ENCODE results near the gene SHROOM4. TPM values are rescaled to one million over a fixed set of nuclear protein-coding genes. Genes with fewer than 3 reads are reported as not detected.

The SHROOM4 gene
- total and polyA plus RNA-seq, 2 of the 13 experiments (the other 11 are each of a cell fraction or from before 2014, with no cell fraction given) = 0.08 to 0.18 TPM

DNA sequence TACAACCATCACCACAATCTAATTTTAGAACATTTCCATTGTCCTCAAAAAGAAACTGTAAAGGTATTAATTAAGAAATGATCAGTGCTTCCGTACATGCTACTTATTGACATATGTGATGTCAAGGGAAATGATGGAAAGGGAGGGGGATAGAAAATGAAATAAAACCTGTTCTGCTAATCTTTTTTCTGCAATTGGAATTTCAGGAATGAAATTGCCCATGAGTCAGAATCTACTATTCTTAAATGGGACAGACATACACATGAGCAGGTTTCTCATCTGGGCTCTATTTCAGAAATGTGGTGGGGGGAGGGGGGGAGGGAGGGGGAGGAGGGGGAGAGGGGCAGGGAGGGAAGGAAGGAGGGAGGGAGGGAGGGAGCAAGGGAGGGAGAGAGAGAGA lies 91.0 kb downstream of the SHROOM4 start (continued):
- TF ChIP-seq, protein P1, sequence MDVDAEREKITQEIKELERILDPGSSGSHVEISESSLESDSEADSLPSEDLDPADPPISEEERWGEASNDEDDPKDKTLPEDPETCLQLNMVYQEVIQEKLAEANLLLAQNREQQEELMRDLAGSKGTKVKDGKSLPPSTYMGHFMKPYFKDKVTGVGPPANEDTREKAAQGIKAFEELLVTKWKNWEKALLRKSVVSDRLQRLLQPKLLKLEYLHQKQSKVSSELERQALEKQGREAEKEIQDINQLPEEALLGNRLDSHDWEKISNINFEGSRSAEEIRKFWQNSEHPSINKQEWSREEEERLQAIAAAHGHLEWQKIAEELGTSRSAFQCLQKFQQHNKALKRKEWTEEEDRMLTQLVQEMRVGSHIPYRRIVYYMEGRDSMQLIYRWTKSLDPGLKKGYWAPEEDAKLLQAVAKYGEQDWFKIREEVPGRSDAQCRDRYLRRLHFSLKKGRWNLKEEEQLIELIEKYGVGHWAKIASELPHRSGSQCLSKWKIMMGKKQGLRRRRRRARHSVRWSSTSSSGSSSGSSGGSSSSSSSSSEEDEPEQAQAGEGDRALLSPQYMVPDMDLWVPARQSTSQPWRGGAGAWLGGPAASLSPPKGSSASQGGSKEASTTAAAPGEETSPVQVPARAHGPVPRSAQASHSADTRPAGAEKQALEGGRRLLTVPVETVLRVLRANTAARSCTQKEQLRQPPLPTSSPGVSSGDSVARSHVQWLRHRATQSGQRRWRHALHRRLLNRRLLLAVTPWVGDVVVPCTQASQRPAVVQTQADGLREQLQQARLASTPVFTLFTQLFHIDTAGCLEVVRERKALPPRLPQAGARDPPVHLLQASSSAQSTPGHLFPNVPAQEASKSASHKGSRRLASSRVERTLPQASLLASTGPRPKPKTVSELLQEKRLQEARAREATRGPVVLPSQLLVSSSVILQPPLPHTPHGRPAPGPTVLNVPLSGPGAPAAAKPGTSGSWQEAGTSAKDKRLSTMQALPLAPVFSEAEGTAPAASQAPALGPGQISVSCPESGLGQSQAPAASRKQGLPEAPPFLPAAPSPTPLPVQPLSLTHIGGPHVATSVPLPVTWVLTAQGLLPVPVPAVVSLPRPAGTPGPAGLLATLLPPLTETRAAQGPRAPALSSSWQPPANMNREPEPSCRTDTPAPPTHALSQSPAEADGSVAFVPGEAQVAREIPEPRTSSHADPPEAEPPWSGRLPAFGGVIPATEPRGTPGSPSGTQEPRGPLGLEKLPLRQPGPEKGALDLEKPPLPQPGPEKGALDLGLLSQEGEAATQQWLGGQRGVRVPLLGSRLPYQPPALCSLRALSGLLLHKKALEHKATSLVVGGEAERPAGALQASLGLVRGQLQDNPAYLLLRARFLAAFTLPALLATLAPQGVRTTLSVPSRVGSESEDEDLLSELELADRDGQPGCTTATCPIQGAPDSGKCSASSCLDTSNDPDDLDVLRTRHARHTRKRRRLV (CRISPR knock-in tag; IDR thresholded peaks at IDR 0.05) = no peak
- no peak for TF ChIP-seq CREB1 (IDR thresholded peaks at IDR 0.05)
- TF ChIP-seq CREB1 (CRISPR knock-in tag; IDR thresholded peaks at IDR 0.05) = no peak
- TF ChIP-seq RAD21 (CRISPR knock-in tag; IDR thresholded peaks at IDR 0.05) = no peak
- TF ChIP-seq CHD4 (IDR thresholded peaks at IDR 0.05; ENCODE audit: borderline replicate concordance, low read length) = no peak
- TF ChIP-seq, protein P2, sequence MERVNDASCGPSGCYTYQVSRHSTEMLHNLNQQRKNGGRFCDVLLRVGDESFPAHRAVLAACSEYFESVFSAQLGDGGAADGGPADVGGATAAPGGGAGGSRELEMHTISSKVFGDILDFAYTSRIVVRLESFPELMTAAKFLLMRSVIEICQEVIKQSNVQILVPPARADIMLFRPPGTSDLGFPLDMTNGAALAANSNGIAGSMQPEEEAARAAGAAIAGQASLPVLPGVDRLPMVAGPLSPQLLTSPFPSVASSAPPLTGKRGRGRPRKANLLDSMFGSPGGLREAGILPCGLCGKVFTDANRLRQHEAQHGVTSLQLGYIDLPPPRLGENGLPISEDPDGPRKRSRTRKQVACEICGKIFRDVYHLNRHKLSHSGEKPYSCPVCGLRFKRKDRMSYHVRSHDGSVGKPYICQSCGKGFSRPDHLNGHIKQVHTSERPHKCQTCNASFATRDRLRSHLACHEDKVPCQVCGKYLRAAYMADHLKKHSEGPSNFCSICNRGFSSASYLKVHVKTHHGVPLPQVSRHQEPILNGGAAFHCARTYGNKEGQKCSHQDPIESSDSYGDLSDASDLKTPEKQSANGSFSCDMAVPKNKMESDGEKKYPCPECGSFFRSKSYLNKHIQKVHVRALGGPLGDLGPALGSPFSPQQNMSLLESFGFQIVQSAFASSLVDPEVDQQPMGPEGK (CRISPR knock-in tag; IDR thresholded peaks at IDR 0.05) = no peak
- TF ChIP-seq FOXK2 (IDR thresholded peaks at IDR 0.05) = no peak

All from HepG2 (cell line).